Measurements from ENCODE around the gene SHB. TPM values are rescaled to one million over a fixed set of nuclear protein-coding genes. Genes with fewer than 3 reads are reported as not detected.

Gene SHB
- total and polyA plus RNA-seq, 2 of the 13 experiments (the other 11 are each of a cell fraction or from before 2014, with no cell fraction given), result 19.4 to 20.7 TPM

- Histone ChIP-seq H3K27ac (ENCODE audit: extremely low read length, insufficient read depth, low read length) (no peak overlapping the region), H3K79me2 (ENCODE audit: insufficient read depth, low read length) (peaks cover 2% of the 10 kb centered on the region), H2AFZ (ENCODE audit: low read length) (no peak overlapping the region), H3K9ac (ENCODE audit: insufficient read depth, low read depth, low read length) (no peak overlapping the region), H3K27me3 (ENCODE audit: control insufficient read depth in 1 of 2, insufficient read depth in 2 of 2, low read length in 2 of 2) (no peaks in the 10 kb centered on the region), H3K4me3 (replicated peaks in 1 of 3; ENCODE audit: insufficient read depth in 1 of 3, low read depth in 2 of 3, low read length in 3 of 3) (no peak overlapping the region), H4K20me1 (ENCODE audit: insufficient read depth, low read length) (peaks cover 29% of the 10 kb centered on the region; the same call in 1 of the 2 replicates), H3K36me3 (replicated peaks in 1 of 2; ENCODE audit: control insufficient read depth in 1 of 2, insufficient read depth in 2 of 2, low read length in 2 of 2) (peaks cover 35 to 98% of the 10 kb centered on the region in 2 experiments), H3K9me3 (ENCODE audit: low read length) (no peaks in the 10 kb centered on the region), H3K4me1 (ENCODE audit: insufficient read depth, low read length) (peaks cover 25% of the 10 kb centered on the region), H3K4me2 (ENCODE audit: low read depth, low read length) (no peak overlapping the region)
- BruUV-seq (replicated peaks), result no TSS peak
- intact Hi-C loops (cut with micrococcal nuclease; ENCODE audit: unreplicated experiment) (no loop called here), in situ Hi-C loops (cut with HindIII; ENCODE audit: extremely low pct_ligation_motif_present, low pct_unique_long_range_greater_than_20kb) (no loop called here)
- WGBS (ENCODE audit: low lambda C conversion rate), result 98% methylated on average over 9 of the region's 9 CpGs
- no peak for DNase-seq (ENCODE audit: low spot score)
- ChIA-PET POLR2A (no interaction called here), CTCF (ENCODE audit: low intra/inter-chr PET ratio, low total read pairs) (no interaction called here)
- TF ChIP-seq ZNF761 (CRISPR knock-in tag; conservative IDR thresholded peaks at IDR 0.05) (no peak), AGO2 (optimal IDR thresholded peaks at IDR 0.05; ENCODE audit: low read depth, low read length) (peak; percentile 40), SRSF4 (IDR thresholded peaks at IDR 0.05; ENCODE audit: low read depth, low read length, poor library complexity, severe bottlenecking) (no peak)
- ATAC-seq, result no peak
- FAIRE-seq, result no peak
These were observed 110.9 kb downstream of the SHB start for GRCh38 chr9:37958154-37958553.

GRCh38 chr9:37957664-37957953, 111.4 kb downstream of the SHB start:
- peaks cover 2% of the 10 kb centered on the region for H3K79me2 ChIP-seq (ENCODE audit: insufficient read depth, low read length)
- H3K4me2 ChIP-seq (ENCODE audit: low read depth, low read length), result no peak overlapping the region
- H3K27me3 ChIP-seq (ENCODE audit: control insufficient read depth in 1 of 2, insufficient read depth in 2 of 2, low read length in 2 of 2), result no peaks in the 10 kb centered on the region
- H3K4me3 ChIP-seq (replicated peaks in 1 of 3; ENCODE audit: insufficient read depth in 1 of 3, low read depth in 2 of 3, low read length in 3 of 3), result no peak overlapping the region
- no TSS peak for BruUV-seq (replicated peaks)
- no peak overlapping the region for H3K27ac ChIP-seq (ENCODE audit: extremely low read length, insufficient read depth, low read length)
- FAIRE-seq, result no peak
- 100% methylated on average over 2 of the region's 2 CpGs for WGBS (ENCODE audit: low lambda C conversion rate)
- H3K9ac ChIP-seq (ENCODE audit: insufficient read depth, low read depth, low read length), result no peak overlapping the region
- TF ChIP-seq SIN3A (IDR thresholded peaks at IDR 0.05; ENCODE audit: borderline replicate concordance, low read depth, low read length) (no peak), AHR (CRISPR knock-in tag; IDR thresholded peaks at IDR 0.05) (no peak), MTA1 (CRISPR knock-in tag; IDR thresholded peaks at IDR 0.05; ENCODE audit: borderline replicate concordance) (no peak), MYNN (CRISPR knock-in tag; IDR thresholded peaks at IDR 0.05; ENCODE audit: low read depth) (no peak), ZNF776 (CRISPR knock-in tag; IDR thresholded peaks at IDR 0.05) (no peak), REXO4 (CRISPR knock-in tag; IDR thresholded peaks at IDR 0.05; ENCODE audit: borderline replicate concordance) (no peak)
- peaks cover 29% of the 10 kb centered on the region; the same call in 1 of the 2 replicates for H4K20me1 ChIP-seq (ENCODE audit: insufficient read depth, low read length)
- in situ Hi-C loops (cut with HindIII; ENCODE audit: extremely low pct_ligation_motif_present, low pct_unique_long_range_greater_than_20kb) (no loop called here), intact Hi-C loops (cut with micrococcal nuclease; ENCODE audit: unreplicated experiment) (no loop called here)
- DNase-seq (ENCODE audit: low spot score), result no peak
- peaks cover 39 to 98% of the 10 kb centered on the region in 2 experiments for H3K36me3 ChIP-seq (replicated peaks in 1 of 2; ENCODE audit: control insufficient read depth in 1 of 2, insufficient read depth in 2 of 2, low read length in 2 of 2)
- ChIA-PET POLR2A (no interaction called here), CTCF (ENCODE audit: low intra/inter-chr PET ratio, low total read pairs) (no interaction called here)
- ATAC-seq, result no peak
- peaks cover 25% of the 10 kb centered on the region for H3K4me1 ChIP-seq (ENCODE audit: insufficient read depth, low read length)
- no peaks in the 10 kb centered on the region for H3K9me3 ChIP-seq (ENCODE audit: low read length)
- H2AFZ ChIP-seq (ENCODE audit: low read length), result no peak overlapping the region

Data from HepG2 (cell line).